Fibroblast of skin of scalp (primary cell): ENCODE measurements around the gene MCEMP1.

ENCODE experiments used
- DNase-seq: peaks from one replicate; pipeline ENCODE4 v3.0.0-alpha.2; 2013

MCEMP1 gene

GRCh38 chr19:7698583-7698982 lies 21.7 kb downstream of the MCEMP1 start:
- no peak for DNase-seq

- DNase-seq: no peak
Measured at GRCh38 chr19:7699003-7699402, 22.1 kb downstream of the MCEMP1 start.

- DNase-seq: no peak
Measured at GRCh38 chr19:7699417-7700401, 22.8 kb downstream of the MCEMP1 start.

GRCh38 chr19:7701049-7701653 lies 24.3 kb downstream of the MCEMP1 start:
- DNase-seq: no peak

- no peak for DNase-seq
Measured at GRCh38 chr19:7701654-7702457, 25.0 kb downstream of the MCEMP1 start, which contains the start of gene FCER2. Gene FCER2, minus strand, starts transcription at chr19:7702131. Its CDS starts 2,371 bp downstream, at chr19:7699760.

GRCh38 chr19:7703332-7703731 lies 26.4 kb downstream of the MCEMP1 start:
- DNase-seq: no peak

- no peak for DNase-seq
Measured at GRCh38 chr19:7704280-7705060, 27.6 kb downstream of the MCEMP1 start.

- DNase-seq: no peak
Measured at GRCh38 chr19:7705387-7706187, 28.7 kb downstream of the MCEMP1 start.

- no peak for DNase-seq
Measured at GRCh38 chr19:7706188-7706954, 29.5 kb downstream of the MCEMP1 start.

- DNase-seq: no peak
Measured at GRCh38 chr19:7706955-7707456, 30.1 kb downstream of the MCEMP1 start.

GRCh38 chr19:7709932-7710460 lies 33.1 kb downstream of the MCEMP1 start:
- DNase-seq: no peak

- DNase-seq: no peak
Measured at GRCh38 chr19:7710616-7711015, 33.7 kb downstream of the MCEMP1 start.

- no peak for DNase-seq
Measured at GRCh38 chr19:7715671-7716070, 38.8 kb downstream of the MCEMP1 start.

- DNase-seq: no peak
Measured at GRCh38 chr19:7716762-7717161, 39.9 kb downstream of the MCEMP1 start.

GRCh38 chr19:7718668-7719067 lies 41.8 kb downstream of the MCEMP1 start:
- DNase-seq: no peak

- no peak for DNase-seq
Measured at GRCh38 chr19:7720351-7720750, 43.5 kb downstream of the MCEMP1 start.

- DNase-seq: no peak
Measured at GRCh38 chr19:7722231-7722651, 45.4 kb downstream of the MCEMP1 start.

- no peak for DNase-seq
Measured at GRCh38 chr19:7725791-7726190, 48.9 kb downstream of the MCEMP1 start.

GRCh38 chr19:7729211-7729610 lies 52.3 kb downstream of the MCEMP1 start:
- no peak for DNase-seq
